Measurements from ENCODE around the gene MYO15B.

MYO15B gene

GRCh38 chr17:75670868-75671267 is 83.3 kb downstream of the MYO15B start:
- DNase-seq = no peak

GRCh38 chr17:75672011-75672410 is 84.4 kb downstream of the MYO15B start:
- DNase-seq = no peak

DNA sequence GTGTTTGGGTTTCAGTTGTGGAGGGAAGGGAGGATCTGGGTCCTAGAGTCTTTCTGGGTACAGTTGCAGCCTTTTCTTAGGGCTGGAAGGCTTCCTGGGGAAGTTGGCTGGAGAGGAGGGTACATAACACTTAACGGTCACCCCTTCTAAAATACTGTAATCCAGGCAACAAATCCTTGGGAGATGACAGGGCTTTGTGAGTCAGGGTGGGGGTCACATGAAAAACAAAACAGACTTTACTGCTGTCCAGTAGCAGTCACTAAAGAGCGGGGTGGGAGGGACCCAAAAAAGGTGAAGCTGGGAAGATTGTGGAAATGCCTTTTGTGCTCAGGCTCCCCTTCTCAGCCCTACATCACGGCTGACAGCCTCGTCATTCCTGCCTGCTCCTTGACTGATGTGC is 85.9 kb downstream of the MYO15B start:
- no peak for DNase-seq
